Calu3 (cell line): ENCODE data around the gene SMC4. TPM values are rescaled to one million over a fixed set of nuclear protein-coding genes. Genes with fewer than 3 reads are reported as not detected.

Experiments
- BruUV-seq: library from RNA; stranded (reverse); fragments of 400-500 nt; replicated peaks from 2 replicates; lab custom pipeline; 2021; lab: Mats Ljungman, UMichigan
- CTCF ChIA-PET: fragments of 300-600 bp; sonication (Branson Sonifier 250); formaldehyde crosslinking; loops from one replicate; lab custom pipeline; 2022; ENCODE audit warnings: antibody characterized with exemption; lab: Charles Lee
- DNase-seq: peaks from one replicate; pipeline ENCODE4 v3.0.0; 2022
- H3K27ac Mint-ChIP-seq: one replicate; pipeline ENCODE4 v1.8.0; 2022; ENCODE audit warnings: mixed read lengths; ENCODE audit not compliant: unreplicated experiment
- H3K27me3 Mint-ChIP-seq: one replicate; pipeline ENCODE4 v1.8.0; 2022; ENCODE audit warnings: mixed read lengths; ENCODE audit not compliant: unreplicated experiment
- H3K36me3 Mint-ChIP-seq: one replicate; pipeline ENCODE4 v1.8.0; 2022; ENCODE audit warnings: mild to moderate bottlenecking, moderate library complexity, mixed read lengths; ENCODE audit not compliant: insufficient read depth, unreplicated experiment
- H3K4me1 Mint-ChIP-seq: one replicate; pipeline ENCODE4 v1.8.0; 2022; ENCODE audit warnings: mild to moderate bottlenecking, low read depth, mixed read lengths; ENCODE audit not compliant: unreplicated experiment
- H3K4me3 Mint-ChIP-seq: one replicate; pipeline ENCODE4 v1.8.0; 2022; ENCODE audit warnings: mild to moderate bottlenecking, low read depth, moderate library complexity, mixed read lengths; ENCODE audit not compliant: unreplicated experiment
- H3K9me3 Mint-ChIP-seq: one replicate; pipeline ENCODE4 v1.8.0; 2022; ENCODE audit warnings: low read depth, mixed read lengths; ENCODE audit not compliant: unreplicated experiment
- intact Hi-C: fragments of 100-400 bp; cut with micrococcal nuclease; formaldehyde crosslinking; loops from one replicate; pipeline ENCODE4 v1.10.0; 2022; ENCODE audit not compliant: unreplicated experiment
- total RNA-seq: library from RNA; stranded (reverse); gene quantifications from 2 replicates; pipeline ENCODE4 v1.2.3, GENCODE V29; 2022
- TF ChIP-seq, protein P1 (sequence below): fragments of 200-600 bp; IDR thresholded peaks from one replicate; pipeline ENCODE4 v1.8.0; 2022; ENCODE audit warnings: antibody characterized with exemption; ENCODE audit not compliant: unreplicated experiment

SMC4 gene
- total RNA-seq, 1 experiment from 2014 or later, result 256 TPM

DNA sequence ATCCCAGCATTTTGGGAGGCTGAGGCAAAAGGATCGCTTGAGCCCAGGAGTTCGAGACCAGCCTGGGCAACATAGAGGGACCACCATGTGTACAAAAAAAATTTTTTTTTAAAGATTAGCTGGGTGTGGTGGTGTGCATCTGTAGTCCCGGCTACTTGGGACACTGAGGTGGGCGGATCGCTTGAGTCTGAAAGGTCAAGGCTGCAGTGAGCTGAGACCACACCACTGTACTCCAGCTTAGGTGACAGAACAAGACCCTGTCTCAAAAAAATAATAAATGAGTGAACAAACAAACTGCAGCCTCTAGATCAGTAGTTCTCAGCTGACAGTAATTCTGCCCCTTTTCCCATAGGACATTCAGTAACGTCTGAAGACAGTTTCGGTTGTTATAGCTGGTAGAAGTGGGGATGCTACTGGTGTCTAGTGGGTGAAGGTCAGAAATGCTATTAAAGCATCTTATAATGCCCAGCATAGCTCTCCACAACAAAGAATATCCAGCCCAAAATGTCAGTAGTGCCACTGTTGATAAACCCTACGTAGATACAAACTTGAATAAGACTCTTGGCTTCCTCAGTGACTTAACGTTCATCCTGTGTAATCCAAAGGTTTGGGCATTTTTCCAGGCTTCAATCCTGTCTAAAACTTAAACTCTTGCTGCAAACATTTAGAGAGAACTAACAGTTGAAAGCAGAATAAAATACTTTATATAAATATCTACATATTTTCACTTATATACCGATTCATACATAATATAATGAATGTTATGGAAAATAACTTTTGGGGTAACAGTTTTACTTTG lies 10.6 kb downstream of the SMC4 start:
- no peak for DNase-seq
- TF ChIP-seq, protein P1, sequence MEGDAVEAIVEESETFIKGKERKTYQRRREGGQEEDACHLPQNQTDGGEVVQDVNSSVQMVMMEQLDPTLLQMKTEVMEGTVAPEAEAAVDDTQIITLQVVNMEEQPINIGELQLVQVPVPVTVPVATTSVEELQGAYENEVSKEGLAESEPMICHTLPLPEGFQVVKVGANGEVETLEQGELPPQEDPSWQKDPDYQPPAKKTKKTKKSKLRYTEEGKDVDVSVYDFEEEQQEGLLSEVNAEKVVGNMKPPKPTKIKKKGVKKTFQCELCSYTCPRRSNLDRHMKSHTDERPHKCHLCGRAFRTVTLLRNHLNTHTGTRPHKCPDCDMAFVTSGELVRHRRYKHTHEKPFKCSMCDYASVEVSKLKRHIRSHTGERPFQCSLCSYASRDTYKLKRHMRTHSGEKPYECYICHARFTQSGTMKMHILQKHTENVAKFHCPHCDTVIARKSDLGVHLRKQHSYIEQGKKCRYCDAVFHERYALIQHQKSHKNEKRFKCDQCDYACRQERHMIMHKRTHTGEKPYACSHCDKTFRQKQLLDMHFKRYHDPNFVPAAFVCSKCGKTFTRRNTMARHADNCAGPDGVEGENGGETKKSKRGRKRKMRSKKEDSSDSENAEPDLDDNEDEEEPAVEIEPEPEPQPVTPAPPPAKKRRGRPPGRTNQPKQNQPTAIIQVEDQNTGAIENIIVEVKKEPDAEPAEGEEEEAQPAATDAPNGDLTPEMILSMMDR, result no peak
- peak overlapping the region; percentile 50 for H3K27ac Mint-ChIP-seq
- intact Hi-C loops, result loop anchor here (5.0 to 10.0 kb wide), 2 partner anchors 183 to 265 kb away; partner anchors contain the start of genes ARL14 and C3orf80
- H3K9me3 Mint-ChIP-seq, result no peaks in the 10 kb centered on the region
- BruUV-seq, result no TSS peak
- peaks cover 23% of the 10 kb centered on the region for H3K4me1 Mint-ChIP-seq
- H3K27me3 Mint-ChIP-seq, result no peaks in the 10 kb centered on the region
- CTCF ChIA-PET, result interaction anchor here (0.6 to 1.2 kb wide), 4 partner anchors 8 to 267 kb away, joined by 3 to 6 read pairs (median 4); partner anchors contain the start of gene SMC4
- no peak overlapping the region for H3K4me3 Mint-ChIP-seq
- peaks cover 86% of the 10 kb centered on the region for H3K36me3 Mint-ChIP-seq

DNA sequence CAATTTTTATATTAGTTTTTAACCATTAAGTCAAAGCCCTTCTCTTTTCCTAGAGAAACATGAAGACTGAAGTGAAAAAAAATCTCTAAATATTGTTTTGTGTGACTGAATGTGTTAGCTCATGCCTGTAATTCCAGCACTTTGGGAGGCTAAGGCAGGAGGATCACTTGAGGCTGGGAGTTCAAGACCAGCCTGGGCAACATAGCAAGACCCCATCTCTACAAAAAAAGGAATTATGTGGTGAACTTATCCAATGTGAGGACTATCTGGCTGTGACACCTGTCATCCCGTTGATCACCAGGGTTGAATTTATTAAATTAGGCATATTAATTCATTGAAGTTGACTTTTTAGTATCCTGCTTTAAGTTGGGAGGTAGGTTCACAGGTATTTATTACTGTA lies 13.0 kb downstream of the SMC4 start:
- CTCF ChIA-PET, result interaction anchor here (1.3 to 1.5 kb wide), 3 partner anchors 240 to 424 kb away, joined by 3 to 9 read pairs (median 6); partner anchors contain the start of gene IL12A
- H3K27ac Mint-ChIP-seq, result peak overlapping the region; percentile 18
- H3K27me3 Mint-ChIP-seq, result no peaks in the 10 kb centered on the region
- peaks cover 88% of the 10 kb centered on the region for H3K36me3 Mint-ChIP-seq
- H3K4me3 Mint-ChIP-seq, result no peak overlapping the region
- TF ChIP-seq, protein P1, result no peak
- no peak for DNase-seq
- no TSS peak for BruUV-seq
- no peaks in the 10 kb centered on the region for H3K9me3 Mint-ChIP-seq
- H3K4me1 Mint-ChIP-seq, result peaks cover 33% of the 10 kb centered on the region
- intact Hi-C loops, result loop anchor here (5.0 kb wide), 1 partner anchor 185 kb away; the partner anchor contains the start of gene C3orf80

DNA sequence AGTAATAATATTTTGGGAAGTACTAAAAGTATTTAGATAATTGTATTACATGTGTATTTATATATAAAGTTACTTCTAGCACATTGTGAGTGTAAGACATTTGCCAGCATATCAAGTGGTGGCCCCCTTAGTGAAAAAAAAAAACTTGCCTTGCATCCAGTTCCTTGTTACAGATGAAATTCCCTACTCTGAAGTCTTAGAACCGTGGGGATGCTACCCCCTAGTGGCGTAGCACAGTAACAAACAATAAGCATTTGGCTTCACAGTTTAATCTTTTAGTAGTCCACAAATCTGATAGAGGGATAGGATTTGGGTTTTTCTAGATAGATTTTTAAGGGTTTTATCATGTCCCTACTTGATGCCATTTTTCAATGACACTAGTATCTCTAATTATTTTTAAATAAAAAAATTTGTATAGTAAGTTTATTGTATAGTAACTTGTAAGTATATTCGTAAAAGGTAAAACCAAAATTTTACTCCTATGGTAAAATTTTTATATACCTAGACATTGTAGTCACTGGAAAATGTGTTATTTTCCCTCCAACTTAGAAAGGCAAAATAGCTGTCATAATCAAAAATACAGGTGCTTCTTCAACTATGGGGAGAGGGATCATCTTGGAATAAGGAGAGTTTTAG lies 14.3 kb downstream of the SMC4 start:
- peak; percentile 89 for DNase-seq
- H3K4me1 Mint-ChIP-seq, result peaks cover 27% of the 10 kb centered on the region
- CTCF ChIA-PET, result interaction anchor here (0.6 to 1.5 kb wide), 5 partner anchors 10 to 251 kb away, joined by 3 to 9 read pairs (median 4); partner anchors contain the start of gene IFT80
- no TSS peak for BruUV-seq
- no peaks in the 10 kb centered on the region for H3K9me3 Mint-ChIP-seq
- H3K27me3 Mint-ChIP-seq, result no peaks in the 10 kb centered on the region
- H3K4me3 Mint-ChIP-seq, result no peak overlapping the region
- H3K27ac Mint-ChIP-seq, result no peak overlapping the region
- peaks cover 87% of the 10 kb centered on the region for H3K36me3 Mint-ChIP-seq
- TF ChIP-seq, protein P1, result peak; percentile 89
- intact Hi-C loops, result loop anchor here (1.0 to 5.0 kb wide), 3 partner anchors 186 to 381 kb away; partner anchors contain the start of gene C3orf80

DNA sequence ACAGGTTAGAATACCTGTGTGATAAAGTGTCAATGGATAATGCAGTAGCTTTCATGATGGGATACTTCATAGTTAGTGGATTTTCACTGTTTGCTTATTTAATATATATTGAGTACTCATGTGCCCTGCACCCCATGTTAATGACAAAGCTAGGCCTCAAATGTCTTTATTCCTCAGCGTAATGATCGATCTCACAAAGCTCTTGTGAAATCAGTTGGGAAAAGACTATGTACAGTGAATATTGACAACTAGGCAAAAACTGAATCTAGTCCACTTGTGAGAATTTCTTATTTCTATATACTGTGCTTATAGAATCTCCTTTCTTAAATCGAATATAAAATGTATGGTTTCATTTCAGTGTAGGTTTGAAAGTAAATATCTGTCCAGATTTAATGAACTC lies 17.9 kb downstream of the SMC4 start:
- DNase-seq, result no peak
- H3K9me3 Mint-ChIP-seq, result no peaks in the 10 kb centered on the region
- H3K36me3 Mint-ChIP-seq, result peaks cover 82% of the 10 kb centered on the region
- H3K4me3 Mint-ChIP-seq, result no peak overlapping the region
- H3K27ac Mint-ChIP-seq, result peak overlapping the region; percentile 25
- H3K27me3 Mint-ChIP-seq, result no peaks in the 10 kb centered on the region
- H3K4me1 Mint-ChIP-seq, result peaks cover 12% of the 10 kb centered on the region
- intact Hi-C loops, result loop anchor here (2.0 kb wide), 1 partner anchor 13 kb away; no protein-coding TSS in a partner anchor
- TF ChIP-seq, protein P1, result no peak
- CTCF ChIA-PET, result no interaction called here
- BruUV-seq, result no TSS peak
